ENCODE results near the gene MOCOS. TPM values are rescaled to one million over a fixed set of nuclear protein-coding genes. Genes with fewer than 3 reads are reported as not detected.

MOCOS gene
- total and polyA plus RNA-seq, 2 of the 13 experiments (the other 11 are each of a cell fraction or from before 2014, with no cell fraction given): 7.7 to 15.4 TPM

GRCh38 chr18:36309436-36310391 lies 122.4 kb downstream of the MOCOS start:
- peaks cover 0 to 25% of the 10 kb centered on the region in 2 experiments; a peak in 2 of 5 replicates for H3K27me3 ChIP-seq (ENCODE audit: control insufficient read depth in 1 of 2, insufficient read depth in 2 of 2, low read length in 2 of 2)
- intact Hi-C loops (cut with micrococcal nuclease; ENCODE audit: unreplicated experiment): no loop called here
- no peak overlapping the region for H3K9ac ChIP-seq (ENCODE audit: insufficient read depth, low read depth, low read length)
- FAIRE-seq (no peak), DNase-seq (ENCODE audit: low spot score) (no peak), ATAC-seq (peak; percentile 82)
- in situ Hi-C loops (cut with HindIII; ENCODE audit: extremely low pct_ligation_motif_present, low pct_unique_long_range_greater_than_20kb): no loop called here
- no peak overlapping the region for H2AFZ ChIP-seq (ENCODE audit: low read length)
- H3K27ac ChIP-seq (ENCODE audit: extremely low read length, insufficient read depth, low read length): no peak overlapping the region
- no TSS peak for BruUV-seq (replicated peaks)
- H3K9me3 ChIP-seq (ENCODE audit: low read length): no peaks in the 10 kb centered on the region
- no peaks in the 10 kb centered on the region for H3K79me2 ChIP-seq (ENCODE audit: insufficient read depth, low read length)
- H4K20me1 ChIP-seq (ENCODE audit: insufficient read depth, low read length): no peaks in the 10 kb centered on the region
- WGBS (ENCODE audit: low lambda C conversion rate): 4% methylated on average over 7 of the region's 11 CpGs
- H3K4me2 ChIP-seq (ENCODE audit: low read depth, low read length): peak overlapping the region; percentile 37
- POLR2A ChIA-PET: no interaction called here
- CTCF ChIA-PET (ENCODE audit: low intra/inter-chr PET ratio, low total read pairs): no interaction called here
- H3K36me3 ChIP-seq (replicated peaks in 1 of 2; ENCODE audit: control insufficient read depth in 1 of 2, insufficient read depth in 2 of 2, low read length in 2 of 2): no peaks in the 10 kb centered on the region
- no peak overlapping the region for H3K4me3 ChIP-seq (replicated peaks in 1 of 3; ENCODE audit: insufficient read depth in 1 of 3, low read depth in 2 of 3, low read length in 3 of 3)
- TF ChIP-seq ZNF670 (CRISPR knock-in tag; IDR thresholded peaks at IDR 0.05; ENCODE audit: borderline replicate concordance) (no peak), ZNF747 (CRISPR knock-in tag; IDR thresholded peaks at IDR 0.05; ENCODE audit: borderline replicate concordance) (no peak), ELF1 (CRISPR knock-in tag; IDR thresholded peaks at IDR 0.05) (0 out of 2 replicates have a peak, but pooled peaks have one; percentile 32)
- 0 out of 2 replicates have a peak, but pooled peaks cover 4% of the 10 kb centered on the region for H3K4me1 ChIP-seq (ENCODE audit: insufficient read depth, low read length)

- ATAC-seq (no peak), FAIRE-seq (no peak), DNase-seq (ENCODE audit: low spot score) (no peak)
- no TSS peak for BruUV-seq (replicated peaks)
- no peak overlapping the region for H3K9ac ChIP-seq (ENCODE audit: insufficient read depth, low read depth, low read length)
- no peak for TF ChIP-seq NFE2L2 (IDR thresholded peaks at IDR 0.05; ENCODE audit: low read length)
- TF ChIP-seq ZNF3 (CRISPR knock-in tag; IDR thresholded peaks at IDR 0.05): no peak
- TF ChIP-seq CREB1 (IDR thresholded peaks at IDR 0.05): no peak
- no peak for TF ChIP-seq CREB1 (CRISPR knock-in tag; IDR thresholded peaks at IDR 0.05)
- TF ChIP-seq ZBTB10 (CRISPR knock-in tag; IDR thresholded peaks at IDR 0.05; ENCODE audit: borderline replicate concordance): no peak
- TF ChIP-seq PHF21A (CRISPR knock-in tag; IDR thresholded peaks at IDR 0.05): no peak
- no peak for TF ChIP-seq ZNF441 (CRISPR knock-in tag; IDR thresholded peaks at IDR 0.05; ENCODE audit: borderline replicate concordance)
- TF ChIP-seq CHCHD3 (CRISPR knock-in tag; IDR thresholded peaks at IDR 0.05): no peak
- no peak for TF ChIP-seq ZNF780A (CRISPR knock-in tag; IDR thresholded peaks at IDR 0.05)
- TF ChIP-seq ZNF747 (CRISPR knock-in tag; IDR thresholded peaks at IDR 0.05; ENCODE audit: borderline replicate concordance): no peak
- intact Hi-C loops (cut with micrococcal nuclease; ENCODE audit: unreplicated experiment) (no loop called here), in situ Hi-C loops (cut with HindIII; ENCODE audit: extremely low pct_ligation_motif_present, low pct_unique_long_range_greater_than_20kb) (no loop called here)
- H3K4me2 ChIP-seq (ENCODE audit: low read depth, low read length): no peak overlapping the region
- no peaks in the 10 kb centered on the region for H3K36me3 ChIP-seq (replicated peaks in 1 of 2; ENCODE audit: control insufficient read depth in 1 of 2, insufficient read depth in 2 of 2, low read length in 2 of 2)
- no peak overlapping the region for H2AFZ ChIP-seq (ENCODE audit: low read length)
- 24% methylated on average over 4 of the region's 5 CpGs for WGBS (ENCODE audit: low lambda C conversion rate)
- no peaks in the 10 kb centered on the region for H3K79me2 ChIP-seq (ENCODE audit: insufficient read depth, low read length)
- H3K27ac ChIP-seq (ENCODE audit: extremely low read length, insufficient read depth, low read length): no peak overlapping the region
- ChIA-PET POLR2A (no interaction called here), CTCF (ENCODE audit: low intra/inter-chr PET ratio, low total read pairs) (no interaction called here)
- 0 out of 2 replicates have a peak, but pooled peaks cover 4% of the 10 kb centered on the region for H3K4me1 ChIP-seq (ENCODE audit: insufficient read depth, low read length)
- no peak overlapping the region for H3K4me3 ChIP-seq (replicated peaks in 1 of 3; ENCODE audit: insufficient read depth in 1 of 3, low read depth in 2 of 3, low read length in 3 of 3)
- H3K9me3 ChIP-seq (ENCODE audit: low read length): no peaks in the 10 kb centered on the region
- no peaks in the 10 kb centered on the region for H4K20me1 ChIP-seq (ENCODE audit: insufficient read depth, low read length)
- H3K27me3 ChIP-seq (ENCODE audit: control insufficient read depth in 1 of 2, insufficient read depth in 2 of 2, low read length in 2 of 2): peaks cover 0 to 25% of the 10 kb centered on the region in 2 experiments; a peak in 2 of 5 replicates
Measured at GRCh38 chr18:36311026-36311570, 123.8 kb downstream of the MOCOS start.
